ENCODE results near the gene GABARAPL1. TPM values are rescaled to one million over a fixed set of nuclear protein-coding genes. Genes with fewer than 3 reads are reported as not detected.
"Not testable (repeated sequence)": the region's sequence is repeated elsewhere in the genome, so short reads cannot be mapped to it uniquely, and the experiment has no call there.

The GABARAPL1 gene
- total RNA-seq, 2 experiments from 2014 or later, result 13.1 to 14.0 TPM

DNA sequence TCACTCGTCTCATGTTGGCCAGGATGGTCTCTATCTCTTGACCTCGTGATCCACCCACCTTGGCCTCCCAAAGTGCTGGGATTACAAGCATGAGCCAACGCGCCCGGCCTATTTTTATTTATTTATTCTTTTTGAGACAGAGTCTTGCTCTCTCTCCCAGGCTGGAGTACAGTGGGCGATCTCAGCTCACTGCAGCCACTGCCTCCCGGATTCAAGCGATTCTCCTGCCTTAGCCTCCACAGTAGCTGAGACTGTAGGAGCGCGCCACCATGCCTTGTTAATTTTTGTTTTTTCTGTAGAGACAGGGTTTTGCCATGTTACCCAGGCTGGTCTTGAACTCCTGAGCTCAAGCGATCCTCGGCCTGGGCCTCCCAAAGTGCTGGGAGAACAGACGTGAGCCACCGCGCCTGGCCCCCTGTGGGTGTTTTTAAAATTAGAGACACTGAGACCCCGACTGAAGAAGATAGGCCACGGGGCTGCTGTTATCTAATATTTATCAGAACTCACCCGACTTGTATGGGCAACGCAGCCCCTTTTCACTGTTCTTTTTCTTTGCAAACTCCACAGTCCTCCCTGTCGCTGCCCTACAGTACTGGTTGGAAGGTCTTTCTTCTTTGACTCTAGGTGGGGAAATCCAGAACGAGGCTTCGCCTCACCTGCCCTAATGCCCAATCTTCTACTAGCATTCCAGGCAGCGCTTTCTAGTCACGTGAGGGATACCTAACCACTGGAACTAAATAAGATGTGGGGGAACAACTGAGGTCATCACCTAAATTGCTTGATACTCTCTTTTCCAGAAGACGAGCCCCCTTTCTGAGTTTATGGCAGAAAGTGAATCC is 1.4 kb upstream of the GABARAPL1 start:
- no peak for DNase-seq
- Mint-ChIP-seq H3K27me3 (peaks cover 6% of the 10 kb centered on the region), H3K27ac (no peak overlapping the region), H3K4me3 (no peak overlapping the region), H3K4me1 (peaks cover 33% of the 10 kb centered on the region), H3K9me3 (no peaks in the 10 kb centered on the region), H3K36me3 (ENCODE audit: low read depth) (peaks cover 4% of the 10 kb centered on the region)
- POLR2A ChIA-PET, result no interaction called here
- CTCF ChIA-PET, result no interaction called here

DNA sequence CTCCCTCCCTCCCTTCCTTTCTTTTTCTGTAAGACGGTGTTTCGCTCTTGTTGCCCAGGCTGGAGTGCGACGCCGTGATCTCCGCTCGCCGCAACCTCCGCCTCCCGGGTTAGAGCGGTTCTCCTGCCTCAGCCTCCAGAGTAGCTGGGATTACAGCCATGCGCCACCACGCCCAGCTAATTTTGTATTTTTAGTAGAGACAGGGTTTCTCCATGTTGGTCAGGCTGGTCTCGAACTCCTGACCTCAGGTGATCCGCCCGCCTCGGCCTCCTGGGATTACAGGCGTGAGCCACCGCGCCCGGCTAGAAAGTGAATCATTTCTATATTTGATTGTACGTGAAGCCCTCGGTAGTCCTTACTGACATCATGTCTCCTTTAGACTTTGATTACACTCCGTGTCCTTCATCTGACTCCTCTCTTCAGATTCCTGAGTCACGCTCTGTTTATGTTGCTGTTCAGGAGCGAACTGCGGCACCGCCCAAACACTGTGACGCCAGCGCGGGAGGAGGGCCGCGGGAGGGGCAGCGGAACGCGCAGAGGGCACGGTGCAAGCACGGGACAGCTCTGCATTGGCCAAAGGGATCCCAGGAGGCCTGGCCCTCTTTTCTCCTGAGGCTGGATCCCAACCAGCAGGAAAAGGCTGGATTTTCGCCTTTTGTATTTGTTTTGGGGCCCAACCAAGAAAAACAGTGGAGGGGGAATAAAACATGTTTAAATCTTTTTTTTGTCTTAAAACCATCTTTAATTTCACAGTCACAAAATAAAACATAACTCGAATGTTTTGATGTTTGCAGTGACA is 538 bp upstream of the GABARAPL1 start:
- Mint-ChIP-seq H3K4me3 (peak overlapping the region; percentile 91), H3K9me3 (no peaks in the 10 kb centered on the region), H3K36me3 (ENCODE audit: low read depth) (peaks cover 4% of the 10 kb centered on the region), H3K27me3 (peaks cover 2% of the 10 kb centered on the region), H3K4me1 (peaks cover 33% of the 10 kb centered on the region), H3K27ac (peak overlapping the region; percentile 85)
- DNase-seq, result peak; percentile 87
- POLR2A ChIA-PET, result interaction anchor here (0.9 to 1.9 kb wide), 4 partner anchors 401 to 959 kb away, joined by 3 to 7 read pairs (median 5); partner anchors contain the start of genes CD69, MAGOHB and SMIM10L1
- CTCF ChIA-PET, result interaction anchor here (1.5 kb wide), 1 partner anchor 45 kb away, joined by 5 read pairs; no protein-coding TSS in a partner anchor

DNA sequence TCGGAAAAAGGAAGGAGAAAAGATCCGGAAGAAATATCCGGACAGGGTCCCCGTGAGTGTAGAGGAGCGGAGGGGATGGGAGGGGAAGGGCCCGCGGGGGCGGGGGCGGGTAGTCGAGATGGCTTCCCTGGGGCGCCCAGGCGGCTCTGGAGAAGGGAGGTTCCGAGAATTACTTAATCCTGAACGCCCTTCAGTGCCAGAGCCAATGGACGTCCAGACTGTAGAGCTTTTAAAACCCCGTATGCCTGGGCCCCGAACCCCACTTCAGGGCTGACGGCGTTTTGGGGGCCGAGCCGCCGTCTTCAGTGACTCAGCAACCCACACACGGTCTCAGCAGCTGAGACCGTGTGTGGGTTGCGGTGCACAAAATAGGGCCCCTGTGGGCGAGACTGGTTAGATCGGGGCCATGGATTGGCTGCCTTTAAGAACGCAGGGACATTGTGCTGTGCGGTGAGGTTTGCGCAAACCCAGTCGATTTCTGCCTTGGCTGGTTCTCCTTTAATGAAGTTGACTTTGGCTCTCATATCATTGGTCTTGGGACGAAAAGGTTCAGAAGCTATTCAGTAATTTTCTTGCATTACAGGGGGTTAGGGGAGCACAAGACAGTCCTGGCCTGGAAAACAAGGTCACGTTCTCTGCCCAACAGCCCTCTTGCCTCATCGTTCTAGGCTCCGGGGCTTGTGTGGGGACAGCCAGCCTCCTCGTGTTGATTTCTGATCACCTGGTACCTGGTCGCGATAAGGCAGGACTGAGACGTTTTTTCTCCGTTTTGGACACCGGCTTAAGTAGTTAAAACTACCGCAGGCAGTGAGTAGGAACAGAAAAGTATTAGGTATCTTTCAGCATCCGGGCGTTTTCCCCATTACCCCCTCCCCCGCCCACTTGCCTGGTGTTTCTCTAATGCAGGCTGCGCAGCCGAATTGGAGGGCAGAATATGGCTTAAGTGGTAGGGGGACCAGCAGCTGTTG is 775 bp downstream of the GABARAPL1 start:
- H3K4me1 Mint-ChIP-seq, result peaks cover 33% of the 10 kb centered on the region
- peak; percentile 78 for DNase-seq
- H3K9me3 Mint-ChIP-seq, result no peaks in the 10 kb centered on the region
- CTCF ChIA-PET, result interaction anchor here (1.0 to 2.6 kb wide), 4 partner anchors 44 to 400 kb away, joined by 4 to 9 read pairs (median 4); no protein-coding TSS in a partner anchor
- POLR2A ChIA-PET, result interaction anchor here (0.7 to 2.2 kb wide), 9 partner anchors 14 to 958 kb away, joined by 3 to 7 read pairs (median 5); partner anchors contain the start of genes CD69, MAGOHB and SMIM10L1
- H3K36me3 Mint-ChIP-seq (ENCODE audit: low read depth), result peaks cover 8% of the 10 kb centered on the region
- peak overlapping the region; percentile 85 for H3K27ac Mint-ChIP-seq
- H3K27me3 Mint-ChIP-seq, result peaks cover 2% of the 10 kb centered on the region
- peak overlapping the region; percentile 91 for H3K4me3 Mint-ChIP-seq

DNA sequence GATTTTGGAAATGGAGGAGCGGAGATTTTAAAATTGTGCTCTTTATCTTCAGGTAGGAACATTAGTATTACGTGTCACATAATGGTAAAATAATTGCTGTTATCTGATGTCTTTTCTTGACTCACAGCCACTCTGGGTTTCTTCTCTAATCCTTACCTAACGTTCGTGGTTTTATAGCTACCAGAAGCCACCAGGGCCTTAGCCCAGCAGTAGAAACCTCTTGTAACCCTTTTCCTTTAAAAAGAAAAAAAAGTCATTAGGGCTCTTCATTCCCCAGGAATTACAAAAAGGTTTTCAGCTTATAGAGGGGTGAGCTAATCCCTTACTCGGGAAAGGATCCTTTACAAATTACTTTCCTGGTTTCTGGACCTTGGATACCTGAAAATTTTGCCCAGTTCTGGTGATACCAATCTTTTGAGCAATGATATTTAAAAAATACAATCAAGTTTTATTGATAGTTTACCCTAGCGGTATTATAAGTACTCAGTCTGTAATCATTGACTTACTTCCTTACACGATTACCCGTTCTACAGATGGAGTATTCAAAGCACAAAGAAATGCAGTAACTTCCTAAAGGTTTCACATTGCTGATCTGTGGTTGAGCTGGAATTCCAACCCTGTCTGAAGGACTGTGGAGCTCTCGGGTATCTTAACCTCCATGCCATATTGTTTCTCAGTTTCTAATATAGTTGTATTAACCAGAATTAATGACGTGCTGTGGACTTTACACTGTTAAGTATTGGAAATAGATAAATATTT is 1.6 kb downstream of the GABARAPL1 start:
- peak overlapping the region; percentile 85 for H3K27ac Mint-ChIP-seq
- peak overlapping the region; percentile 91 for H3K4me3 Mint-ChIP-seq
- no peaks in the 10 kb centered on the region for H3K9me3 Mint-ChIP-seq

GRCh38 chr12:10214895-10215267 is 2.2 kb downstream of the GABARAPL1 start:
- DNase-seq, result no peak
- Mint-ChIP-seq H3K9me3 (no peaks in the 10 kb centered on the region), H3K4me1 (peaks cover 33% of the 10 kb centered on the region), H3K36me3 (ENCODE audit: low read depth) (peaks cover 8% of the 10 kb centered on the region), H3K27ac (no peak overlapping the region), H3K27me3 (peaks cover 2% of the 10 kb centered on the region), H3K4me3 (no peak overlapping the region)
- CTCF ChIA-PET, result interaction anchor here (2.6 kb wide), 1 partner anchor 61 kb away, joined by 9 read pairs; no protein-coding TSS in a partner anchor
- POLR2A ChIA-PET, result interaction anchor here (1.3 to 2.2 kb wide), 5 partner anchors 12 to 956 kb away, joined by 4 to 6 read pairs (median 5); partner anchors contain the start of genes CD69, MAGOHB and SMIM10L1

More for the DNA sequence above, 1.6 kb downstream of the GABARAPL1 start:
- no peak for DNase-seq
- H3K4me1 Mint-ChIP-seq, result peaks cover 33% of the 10 kb centered on the region
- peaks cover 8% of the 10 kb centered on the region for H3K36me3 Mint-ChIP-seq (ENCODE audit: low read depth)
- H3K27me3 Mint-ChIP-seq, result peaks cover 2% of the 10 kb centered on the region
- ChIA-PET POLR2A (interaction anchor here (1.3 to 2.2 kb wide), 5 partner anchors 13 to 957 kb away, joined by 4 to 6 read pairs (median 5); partner anchors contain the start of genes CD69, MAGOHB and SMIM10L1), CTCF (interaction anchor here (1.0 to 2.6 kb wide), 3 partner anchors 61 to 400 kb away, joined by 4 to 9 read pairs (median 4); no protein-coding TSS in a partner anchor)

DNA sequence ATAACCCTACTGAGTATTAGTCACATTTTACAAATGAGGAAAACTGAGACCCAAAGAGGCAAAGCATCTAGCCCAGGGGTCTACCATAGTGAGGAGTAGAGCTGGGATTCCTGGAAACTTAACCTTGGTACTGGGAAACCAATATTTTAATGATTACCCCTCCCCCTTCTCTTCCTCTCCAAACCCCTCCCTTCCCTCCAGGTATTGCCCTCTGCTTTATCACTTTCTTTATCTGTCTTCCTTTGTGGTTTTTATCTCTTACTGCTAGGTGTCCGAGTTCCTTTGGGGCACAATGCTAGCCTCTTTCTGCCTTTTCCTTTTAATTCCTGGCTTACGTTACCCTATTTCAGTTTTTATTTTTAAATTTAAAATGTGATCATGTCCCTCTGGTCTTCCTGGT is 2.8 kb downstream of the GABARAPL1 start:
- no peaks in the 10 kb centered on the region for H3K9me3 Mint-ChIP-seq

GRCh38 chr12:10215946-10216345 is 3.3 kb downstream of the GABARAPL1 start:
- POLR2A ChIA-PET, CTCF ChIA-PET: not testable (repeated sequence)

More for the DNA sequence above, 2.8 kb downstream of the GABARAPL1 start:
- H3K27ac Mint-ChIP-seq, result no peak overlapping the region
- no peak for DNase-seq
- CTCF ChIA-PET, result interaction anchor here (2.6 kb wide), 1 partner anchor 62 kb away, joined by 9 read pairs; no protein-coding TSS in a partner anchor
- no peak overlapping the region for H3K4me3 Mint-ChIP-seq
- peaks cover 33% of the 10 kb centered on the region for H3K4me1 Mint-ChIP-seq
- H3K27me3 Mint-ChIP-seq, result peaks cover 2% of the 10 kb centered on the region
- POLR2A ChIA-PET, result interaction anchor here (1.6 to 1.9 kb wide), 3 partner anchors 62 to 956 kb away, joined by 4 to 5 read pairs (median 5); partner anchors contain the start of genes CD69 and SMIM10L1
- peaks cover 11% of the 10 kb centered on the region for H3K36me3 Mint-ChIP-seq (ENCODE audit: low read depth)

DNA sequence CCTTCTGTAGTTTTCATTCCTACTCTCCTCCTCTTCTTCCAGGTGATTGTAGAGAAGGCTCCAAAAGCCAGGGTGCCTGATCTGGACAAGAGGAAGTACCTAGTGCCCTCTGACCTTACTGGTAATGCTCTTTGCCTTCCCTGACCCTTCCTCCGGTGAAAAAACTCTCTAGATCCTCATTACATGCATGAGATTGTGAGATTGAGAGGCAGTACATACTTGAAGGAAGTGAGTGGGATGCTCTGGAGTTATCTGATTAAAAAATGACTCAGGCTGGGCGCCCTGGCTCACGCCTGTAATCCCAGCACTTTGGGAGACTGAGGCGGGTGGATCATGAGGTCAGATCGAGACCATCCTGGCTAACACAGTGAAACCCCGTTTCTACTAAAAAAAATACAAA is 5.3 kb downstream of the GABARAPL1 start:
- DNase-seq, result no peak
- Mint-ChIP-seq H3K4me3 (no peak overlapping the region), H3K27ac (no peak overlapping the region), H3K9me3 (no peaks in the 10 kb centered on the region), H3K4me1 (peaks cover 25% of the 10 kb centered on the region), H3K36me3 (ENCODE audit: low read depth) (peaks cover 34% of the 10 kb centered on the region), H3K27me3 (peaks cover 2% of the 10 kb centered on the region)
- POLR2A ChIA-PET, result no interaction called here
- CTCF ChIA-PET, result no interaction called here

More at GRCh38 chr12:10215946-10216345, 3.3 kb downstream of the GABARAPL1 start:
- not testable (repeated sequence) for H3K27me3 Mint-ChIP-seq, H3K9me3 Mint-ChIP-seq, H3K27ac Mint-ChIP-seq, H3K4me3 Mint-ChIP-seq
- peak; percentile 26 for DNase-seq
- Mint-ChIP-seq H3K36me3 (ENCODE audit: low read depth) (peaks cover 16% of the 10 kb centered on the region), H3K4me1 (peaks cover 33% of the 10 kb centered on the region)

- Mint-ChIP-seq H3K36me3 (ENCODE audit: low read depth) (peaks cover 40% of the 10 kb centered on the region), H3K27ac (no peak overlapping the region), H3K27me3 (no peaks in the 10 kb centered on the region), H3K9me3 (no peaks in the 10 kb centered on the region), H3K4me1 (peaks cover 5% of the 10 kb centered on the region), H3K4me3 (no peak overlapping the region)
- ChIA-PET POLR2A (no interaction called here), CTCF (no interaction called here)
- DNase-seq, result no peak
Measured at GRCh38 chr12:10220398-10221077, 7.9 kb downstream of the GABARAPL1 start.

DNA sequence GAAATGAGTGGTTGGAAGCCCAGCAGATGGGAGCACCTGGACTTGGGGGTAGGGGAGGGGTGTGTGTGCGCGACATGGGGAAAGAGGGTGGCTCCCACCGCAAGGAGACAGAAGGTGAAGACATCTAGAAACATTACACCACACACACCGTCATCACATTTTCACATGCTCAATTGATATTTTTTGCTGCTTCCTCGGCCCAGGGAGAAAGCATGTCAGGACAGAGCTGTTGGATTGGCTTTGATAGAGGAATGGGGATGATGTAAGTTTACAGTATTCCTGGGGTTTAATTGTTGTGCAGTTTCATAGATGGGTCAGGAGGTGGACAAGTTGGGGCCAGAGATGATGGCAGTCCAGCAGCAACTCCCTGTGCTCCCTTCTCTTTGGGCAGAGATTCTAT is 9.2 kb downstream of the GABARAPL1 start:
- ChIA-PET POLR2A (no interaction called here), CTCF (no interaction called here)
- peaks cover 40% of the 10 kb centered on the region for H3K36me3 Mint-ChIP-seq (ENCODE audit: low read depth)
- no peak overlapping the region for H3K27ac Mint-ChIP-seq
- no peaks in the 10 kb centered on the region for H3K27me3 Mint-ChIP-seq
- peaks cover 2% of the 10 kb centered on the region for H3K4me1 Mint-ChIP-seq
- H3K9me3 Mint-ChIP-seq, result no peaks in the 10 kb centered on the region
- DNase-seq, result no peak
- no peak overlapping the region for H3K4me3 Mint-ChIP-seq

- POLR2A ChIA-PET, result no interaction called here
- Mint-ChIP-seq H3K27ac (no peak overlapping the region), H3K4me3 (no peak overlapping the region), H3K9me3 (no peaks in the 10 kb centered on the region), H3K27me3 (no peaks in the 10 kb centered on the region), H3K36me3 (ENCODE audit: low read depth) (peaks cover 37% of the 10 kb centered on the region), H3K4me1 (peaks cover 2% of the 10 kb centered on the region)
- no peak for DNase-seq
- CTCF ChIA-PET, result interaction anchor here (0.6 kb wide), 1 partner anchor 1202 kb away, joined by 3 read pairs; no protein-coding TSS in a partner anchor
Measured at GRCh38 chr12:10223208-10223607, 10.5 kb downstream of the GABARAPL1 start.
